Hippocampal formation (tissue), 2 donors: Measurements from ENCODE around the gene CENPU.
"Not testable (repeated sequence)": the region's sequence is repeated elsewhere in the genome, so short reads cannot be mapped to it uniquely, and the experiment has no call there.

ENCODE experiments used
- DNase-seq, 2 donors: peaks; one replicate each; lab custom pipeline; 2025; lab: John Stamatoyannopoulos, UW

The CENPU gene

DNA sequence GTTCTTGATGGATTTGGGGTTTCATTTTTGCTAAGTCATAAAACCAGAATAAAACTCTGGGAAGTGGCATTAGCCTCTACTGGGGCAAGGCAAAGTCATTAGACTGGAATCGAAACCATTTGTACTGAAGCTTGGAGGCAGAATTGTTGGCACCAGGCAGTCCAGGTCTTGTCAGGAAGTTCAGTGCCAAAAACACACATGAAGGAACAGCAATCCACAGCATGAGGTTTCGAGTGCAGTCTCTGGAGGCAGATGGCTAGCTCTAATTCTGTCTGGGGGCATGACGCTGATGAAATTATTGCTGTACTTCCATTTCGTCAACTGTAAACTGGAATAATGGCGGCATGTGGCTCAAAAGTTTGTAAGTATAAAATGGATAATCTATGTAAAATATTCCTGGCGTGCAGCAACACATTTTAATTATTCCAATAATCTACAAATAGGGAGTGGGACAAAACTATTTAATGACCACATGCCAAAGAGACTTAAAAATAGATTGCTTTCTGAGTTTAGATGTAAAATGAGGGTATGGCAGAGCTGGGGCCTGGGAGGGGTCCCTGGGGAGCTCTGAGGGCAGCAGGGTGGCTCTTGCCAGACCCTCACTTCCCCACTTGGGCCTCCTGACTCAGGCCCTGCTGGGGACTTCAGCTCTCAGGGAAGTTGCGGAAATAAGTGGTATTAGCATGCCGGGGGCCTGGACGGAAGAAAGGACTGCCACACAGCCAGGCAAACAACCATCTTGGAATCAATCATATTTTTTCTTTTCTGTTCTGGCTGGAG is 18.8 kb upstream of the CENPU start:
- DNase-seq = no peak

- no peak for DNase-seq
Measured at GRCh38 chr4:184751585-184751956, 17.7 kb upstream of the CENPU start.

GRCh38 chr4:184750926-184751584 is 17.2 kb upstream of the CENPU start:
- no peak for DNase-seq

GRCh38 chr4:184748251-184748652 is 14.4 kb upstream of the CENPU start:
- DNase-seq = no peak

DNA sequence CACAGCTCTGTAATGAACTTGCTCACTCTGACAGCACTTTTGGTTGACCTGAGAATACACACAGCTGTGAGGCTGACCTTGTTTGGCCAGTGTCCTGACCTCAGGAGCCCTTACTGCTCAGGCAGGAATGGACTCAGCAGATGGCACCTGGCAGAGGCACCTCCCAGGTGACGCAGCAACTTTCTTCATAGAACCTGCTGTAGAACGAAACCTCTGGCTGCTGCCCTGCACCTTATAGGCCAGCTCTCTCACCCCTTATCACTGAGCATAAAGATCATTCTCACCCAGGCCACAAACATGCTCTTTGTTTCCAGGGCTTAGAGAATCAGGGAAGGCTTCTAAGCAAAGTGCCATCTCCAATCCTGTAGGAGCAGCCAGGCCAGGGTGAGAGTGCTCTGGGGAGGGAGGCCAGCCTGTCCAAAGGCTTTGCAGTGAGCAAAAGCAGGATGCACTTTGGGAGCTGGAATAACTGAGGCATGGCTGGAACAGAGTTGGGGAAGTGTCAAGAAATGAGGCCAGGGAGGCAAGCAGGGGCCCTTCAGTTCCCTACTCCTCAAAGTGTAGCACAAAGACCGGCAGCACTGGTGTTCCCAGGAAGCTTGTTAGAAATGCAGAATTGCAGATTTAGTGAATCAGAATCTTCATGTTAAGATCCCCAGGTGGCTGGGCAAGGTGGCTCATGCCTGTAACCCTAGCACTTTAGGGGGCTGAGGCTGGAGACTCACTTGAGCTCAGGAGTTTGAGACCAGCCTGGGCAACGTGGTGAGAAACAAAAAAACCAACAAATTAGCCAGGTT is 13.3 kb upstream of the CENPU start:
- DNase-seq = no peak

- DNase-seq = peak; percentile 54 to 63
Measured at GRCh38 chr4:184745831-184746795, 12.2 kb upstream of the CENPU start.

DNA sequence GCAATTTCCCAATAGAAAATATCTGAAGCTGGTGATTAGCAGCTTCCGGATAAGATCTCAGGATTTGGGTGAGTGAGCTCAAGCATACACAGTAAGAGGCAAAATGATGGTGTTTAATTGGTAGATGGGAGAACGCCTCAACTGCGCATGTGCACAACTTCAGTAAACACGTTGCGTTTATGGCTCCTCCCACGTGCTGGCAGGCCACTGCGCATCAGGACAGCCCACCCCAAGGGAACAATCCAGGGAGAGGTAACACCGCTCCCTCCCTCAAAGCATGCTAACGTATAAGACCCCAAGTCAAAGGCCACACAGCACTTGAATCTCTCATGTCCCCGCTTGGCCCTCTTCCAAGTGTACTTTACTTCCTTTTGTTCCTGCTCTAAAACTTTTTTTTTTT is 10.3 kb upstream of the CENPU start:
- DNase-seq = no peak

DNA sequence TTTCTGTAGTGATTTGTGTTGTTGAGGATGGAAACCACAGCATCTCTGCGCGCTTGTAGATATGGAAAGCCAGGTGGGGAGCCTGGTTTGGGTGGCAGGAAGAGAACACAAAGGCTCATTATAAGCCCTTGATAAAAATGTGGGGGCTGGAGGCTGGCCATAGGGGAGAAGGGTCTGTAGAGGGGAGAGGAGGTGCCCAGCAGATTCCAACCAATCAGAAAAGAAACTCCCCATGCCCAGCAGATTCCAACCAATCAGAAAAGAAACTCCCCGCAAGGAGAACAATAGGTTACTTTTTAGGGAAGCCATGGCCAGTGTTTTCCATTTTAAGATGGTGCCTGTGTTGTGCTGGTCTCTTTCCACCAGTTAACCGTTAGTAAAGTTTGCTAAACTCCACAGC is 9.8 kb upstream of the CENPU start:
- DNase-seq = no peak

- not testable (repeated sequence) for DNase-seq
Measured at GRCh38 chr4:184741651-184742050, 7.8 kb upstream of the CENPU start.

DNA sequence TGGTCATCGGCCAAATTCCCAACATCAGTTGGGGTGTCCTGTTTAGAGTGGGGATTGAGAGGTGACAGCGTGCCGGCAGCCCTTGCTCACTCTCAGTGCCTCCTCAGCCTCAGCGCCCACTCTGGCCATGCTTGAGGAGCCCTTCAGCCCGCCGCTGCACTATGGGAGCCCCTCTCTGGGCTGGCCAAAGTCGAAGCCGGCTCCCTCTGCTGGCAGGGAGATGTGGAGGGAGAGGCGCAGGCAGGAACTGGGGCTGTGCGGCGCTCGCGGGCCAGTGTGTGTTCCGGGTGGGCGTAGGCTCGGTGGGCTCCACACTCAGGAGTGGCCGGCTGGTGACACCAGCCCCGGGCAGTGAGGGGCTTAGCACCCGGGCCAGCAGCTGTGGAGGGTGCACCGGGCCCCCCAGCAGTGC is 7.1 kb upstream of the CENPU start:
- DNase-seq = no peak

GRCh38 chr4:184739575-184739974 is 5.7 kb upstream of the CENPU start:
- not testable (repeated sequence) for DNase-seq

GRCh38 chr4:184734758-184735157 is 862 bp upstream of the CENPU start:
- DNase-seq = no peak

DNA sequence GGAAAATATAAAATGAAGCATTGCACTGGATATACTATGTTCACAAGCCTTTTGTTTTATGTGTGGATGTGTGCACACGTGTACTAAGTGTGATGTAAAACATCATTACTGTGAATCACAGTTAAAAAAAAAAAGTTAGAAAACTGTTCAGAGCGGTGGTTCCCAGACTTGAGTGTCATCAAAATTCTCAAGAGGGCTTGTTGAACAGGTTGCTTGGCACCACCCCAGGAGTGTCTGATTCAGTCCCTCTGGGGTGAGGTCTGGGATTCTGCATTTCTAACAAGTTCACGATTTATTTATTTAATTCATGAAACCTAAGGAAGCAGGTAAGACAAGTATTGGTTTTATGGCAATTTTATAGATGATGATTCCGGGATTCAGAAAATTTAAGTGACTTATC is 1.8 kb downstream of the CENPU start:
- no peak for DNase-seq

DNA sequence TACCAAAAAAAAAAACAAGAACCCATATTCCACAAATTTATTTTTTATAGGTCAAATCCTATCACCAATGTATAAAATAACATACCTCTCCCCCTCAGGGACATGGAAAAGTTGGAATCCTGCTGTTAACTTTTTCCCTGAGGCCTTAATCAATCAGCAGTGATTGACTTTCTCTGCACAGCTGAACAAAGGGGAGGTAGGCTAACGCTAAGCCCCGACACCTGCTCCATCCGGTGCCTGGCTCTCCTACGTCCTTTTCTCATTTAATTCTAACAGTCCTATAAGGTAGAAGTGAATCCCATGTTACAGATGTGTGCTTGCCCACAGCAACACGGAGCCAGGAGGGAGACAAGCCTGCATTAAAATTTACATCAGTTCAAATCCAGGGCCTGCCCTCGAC is 2.8 kb downstream of the CENPU start:
- DNase-seq = no peak

DNA sequence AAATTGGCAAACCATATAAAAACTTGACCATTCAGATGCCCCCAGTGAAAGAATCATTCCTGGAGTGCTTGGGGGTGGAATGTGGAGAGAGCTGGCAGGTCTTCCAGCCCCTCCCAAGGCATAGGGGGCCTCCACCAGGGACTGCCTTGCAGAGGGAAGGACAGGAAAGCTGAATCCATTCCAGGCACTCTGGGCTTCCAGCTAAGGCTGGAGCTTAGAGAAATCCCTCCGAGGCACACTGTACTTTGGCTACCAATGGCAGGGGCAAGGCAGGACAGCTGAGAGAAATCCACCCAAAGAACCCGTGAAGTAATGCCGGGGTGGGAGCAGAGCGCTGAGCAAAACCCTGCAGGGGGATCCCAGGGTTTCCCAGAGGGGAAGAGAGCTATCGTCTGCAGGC is 4.0 kb downstream of the CENPU start:
- DNase-seq = no peak

DNA sequence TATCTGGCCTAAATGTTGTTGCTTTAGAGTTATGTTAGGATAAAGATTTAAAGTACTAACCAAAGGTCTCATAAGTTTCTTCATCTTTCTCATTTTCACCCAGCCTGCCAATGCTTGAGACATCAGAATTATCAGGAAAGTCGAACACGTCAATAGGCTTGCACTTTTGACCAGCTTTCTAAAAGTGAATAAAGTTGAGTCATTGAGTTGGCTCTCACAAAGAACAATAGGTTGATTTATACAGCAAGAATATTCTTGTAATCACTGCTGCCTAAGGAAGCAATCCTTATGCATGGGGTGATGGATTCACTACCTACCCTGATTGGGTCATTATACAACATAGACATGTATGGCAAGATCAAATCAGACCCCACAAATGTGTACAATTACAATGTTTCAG is 5.0 kb downstream of the CENPU start:
- DNase-seq = no peak

DNA sequence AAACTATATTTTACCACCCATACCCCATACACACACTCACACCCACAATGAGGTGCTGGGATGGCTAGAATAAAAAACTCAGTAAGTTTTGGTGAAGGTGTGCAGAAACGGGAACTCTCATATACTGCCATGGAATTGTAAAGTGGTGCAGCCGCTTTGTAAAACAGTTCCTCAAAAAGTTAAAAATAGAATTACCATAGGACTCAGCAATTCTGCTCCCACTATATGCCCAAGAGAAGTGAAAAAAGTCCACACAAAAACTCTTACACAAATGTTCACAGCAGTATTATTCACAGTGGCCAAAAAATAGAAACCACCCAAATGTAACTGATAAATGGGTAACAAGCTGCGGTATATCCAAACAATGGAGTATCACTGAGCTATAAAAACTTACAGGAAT is 6.5 kb downstream of the CENPU start:
- DNase-seq = no peak

- no peak for DNase-seq
Measured at GRCh38 chr4:184722798-184723197, 11.1 kb downstream of the CENPU start.

- DNase-seq = no peak
Measured at GRCh38 chr4:184721254-184721653, 12.6 kb downstream of the CENPU start.

DNA sequence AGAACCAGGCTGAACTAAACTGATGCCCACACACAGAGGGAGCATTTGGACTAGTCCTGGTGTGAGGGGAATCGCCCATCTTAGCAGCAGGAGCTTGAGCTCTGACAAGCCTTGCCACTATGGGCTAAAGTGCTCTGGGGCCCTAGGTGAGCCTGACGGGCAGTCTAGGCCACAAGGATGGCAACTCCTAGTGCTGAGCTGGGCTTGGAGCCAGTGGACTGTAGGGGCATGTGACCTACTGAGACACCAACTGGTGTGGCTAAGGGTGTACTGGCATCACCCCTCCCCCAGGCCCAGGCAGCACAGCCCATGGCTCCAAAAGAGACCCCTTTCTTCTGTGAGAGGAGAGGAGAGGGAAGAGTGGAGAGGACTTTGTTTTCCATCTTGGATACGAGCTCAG is 14.5 kb downstream of the CENPU start:
- no peak for DNase-seq

DNA sequence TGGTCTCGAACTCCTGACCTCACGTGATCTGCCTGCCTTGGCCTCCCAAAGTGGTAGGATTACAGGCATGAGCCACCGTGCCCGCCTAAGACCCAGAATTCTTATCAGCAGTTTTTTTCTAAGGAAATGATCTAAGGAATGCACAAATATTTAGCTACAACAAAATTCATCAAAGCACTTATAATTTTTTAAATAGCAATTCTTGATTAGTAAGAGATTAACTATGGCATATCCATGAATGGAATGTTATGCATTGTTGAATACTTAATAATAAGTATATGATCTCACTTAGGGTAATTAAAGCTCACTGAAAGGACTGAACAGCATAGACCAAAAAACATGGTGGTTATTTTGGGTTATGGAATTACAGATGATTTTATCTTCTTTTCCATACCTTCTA is 18.4 kb downstream of the CENPU start:
- no peak for DNase-seq

DNA sequence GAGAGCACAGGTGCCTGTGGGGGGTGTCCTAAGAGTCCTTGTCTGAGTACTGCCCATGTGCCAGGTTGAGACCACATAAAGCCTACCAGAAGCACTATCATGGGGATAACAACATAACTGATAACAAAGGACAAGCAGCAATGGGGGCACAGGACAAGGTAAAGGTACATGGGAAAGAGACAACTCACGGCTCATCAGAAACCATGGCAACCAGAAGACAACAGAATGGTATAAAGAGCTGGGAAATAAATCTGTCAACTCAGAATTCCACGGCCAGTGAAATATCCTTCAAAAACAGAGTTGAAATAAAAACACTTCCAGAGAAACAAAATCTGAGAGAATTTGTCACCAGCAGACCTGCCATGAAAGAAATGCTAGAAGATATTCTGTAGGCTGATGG is 20.0 kb downstream of the CENPU start:
- no peak for DNase-seq
